ENCODE results near the gene BEST2.

- no peak for TF ChIP-seq CTCF (conservative IDR thresholded peaks at IDR 0.05 in 1 of 2, IDR thresholded peaks at IDR 0.05 in 1 of 2; ENCODE audit: low read depth in 1 of 2, low read length in 2 of 2)
- TF ChIP-seq EZH2 (IDR thresholded peaks at IDR 0.05; ENCODE audit: low read length, missing control alignments): no peak
Observed at GRCh38 chr19:12708641-12709040, 43.0 kb upstream of the BEST2 start.

Measured in fibroblast of lung (primary cell).